ENCODE results near the gene TOMM34.

TOMM34 gene

GRCh38 chr20:44946271-44946852 lies 13.8 kb downstream of the TOMM34 start:
- Mint-ChIP-seq H3K4me3 (no peak overlapping the region), H3K36me3 (ENCODE audit: low read depth) (peaks cover 67% of the 10 kb centered on the region), H3K27ac (no peak overlapping the region), H3K9me3 (no peaks in the 10 kb centered on the region), H3K4me1 (peaks cover 23% of the 10 kb centered on the region), H3K27me3 (ENCODE audit: low read depth, poor library complexity) (no peaks in the 10 kb centered on the region)
- DNase-seq: no peak
- TF ChIP-seq, protein P1, sequence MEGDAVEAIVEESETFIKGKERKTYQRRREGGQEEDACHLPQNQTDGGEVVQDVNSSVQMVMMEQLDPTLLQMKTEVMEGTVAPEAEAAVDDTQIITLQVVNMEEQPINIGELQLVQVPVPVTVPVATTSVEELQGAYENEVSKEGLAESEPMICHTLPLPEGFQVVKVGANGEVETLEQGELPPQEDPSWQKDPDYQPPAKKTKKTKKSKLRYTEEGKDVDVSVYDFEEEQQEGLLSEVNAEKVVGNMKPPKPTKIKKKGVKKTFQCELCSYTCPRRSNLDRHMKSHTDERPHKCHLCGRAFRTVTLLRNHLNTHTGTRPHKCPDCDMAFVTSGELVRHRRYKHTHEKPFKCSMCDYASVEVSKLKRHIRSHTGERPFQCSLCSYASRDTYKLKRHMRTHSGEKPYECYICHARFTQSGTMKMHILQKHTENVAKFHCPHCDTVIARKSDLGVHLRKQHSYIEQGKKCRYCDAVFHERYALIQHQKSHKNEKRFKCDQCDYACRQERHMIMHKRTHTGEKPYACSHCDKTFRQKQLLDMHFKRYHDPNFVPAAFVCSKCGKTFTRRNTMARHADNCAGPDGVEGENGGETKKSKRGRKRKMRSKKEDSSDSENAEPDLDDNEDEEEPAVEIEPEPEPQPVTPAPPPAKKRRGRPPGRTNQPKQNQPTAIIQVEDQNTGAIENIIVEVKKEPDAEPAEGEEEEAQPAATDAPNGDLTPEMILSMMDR (IDR thresholded peaks at IDR 0.05): no peak

DNA sequence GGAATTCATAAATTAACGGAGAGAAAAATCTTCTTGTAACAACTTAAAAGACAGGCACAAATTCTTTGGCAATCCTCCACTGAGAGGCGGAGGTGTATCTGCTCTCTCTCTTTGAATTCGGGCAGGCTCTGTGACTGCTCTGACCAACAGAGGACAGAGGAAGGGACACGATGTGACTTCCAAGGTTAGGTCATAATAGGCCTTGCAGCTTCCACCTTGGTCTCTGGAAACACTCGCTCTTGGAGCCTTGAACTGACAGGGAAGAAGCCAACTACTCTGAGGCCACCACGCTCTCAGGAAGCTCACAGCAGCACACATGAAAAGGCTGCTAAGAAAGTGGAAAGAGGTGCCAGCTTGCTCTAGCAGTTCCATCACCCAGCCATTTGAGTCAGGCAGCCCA lies 14.9 kb downstream of the TOMM34 start:
- no peaks in the 10 kb centered on the region for H3K9me3 Mint-ChIP-seq
- no peak overlapping the region for H3K27ac Mint-ChIP-seq
- TF ChIP-seq, protein P1 (IDR thresholded peaks at IDR 0.05): no peak
- H3K27me3 Mint-ChIP-seq (ENCODE audit: low read depth, poor library complexity): no peaks in the 10 kb centered on the region
- peaks cover 64% of the 10 kb centered on the region for H3K36me3 Mint-ChIP-seq (ENCODE audit: low read depth)
- no peak for DNase-seq
- H3K4me3 Mint-ChIP-seq: no peak overlapping the region
- peaks cover 23% of the 10 kb centered on the region for H3K4me1 Mint-ChIP-seq

- H3K4me3 Mint-ChIP-seq: no peak overlapping the region
- peaks cover 59% of the 10 kb centered on the region for H3K36me3 Mint-ChIP-seq (ENCODE audit: low read depth)
- no peak for DNase-seq
- TF ChIP-seq, protein P1 (IDR thresholded peaks at IDR 0.05): no peak
- peaks cover 23% of the 10 kb centered on the region for H3K4me1 Mint-ChIP-seq
- H3K27me3 Mint-ChIP-seq (ENCODE audit: low read depth, poor library complexity): no peaks in the 10 kb centered on the region
- H3K27ac Mint-ChIP-seq: peak overlapping the region; percentile 97
- H3K9me3 Mint-ChIP-seq: no peaks in the 10 kb centered on the region
These were observed 16.4 kb downstream of the TOMM34 start for GRCh38 chr20:44943828-44944227.

GRCh38 chr20:44942264-44942973 lies 17.8 kb downstream of the TOMM34 start:
- Mint-ChIP-seq H3K4me1 (peaks cover 23% of the 10 kb centered on the region), H3K27ac (peak overlapping the region; percentile 97), H3K9me3 (no peaks in the 10 kb centered on the region), H3K4me3 (peak overlapping the region; percentile 28), H3K36me3 (ENCODE audit: low read depth) (peaks cover 51% of the 10 kb centered on the region), H3K27me3 (ENCODE audit: low read depth, poor library complexity) (no peaks in the 10 kb centered on the region)
- TF ChIP-seq, protein P1 (IDR thresholded peaks at IDR 0.05): no peak
- DNase-seq: no peak

- Mint-ChIP-seq H3K4me1 (peaks cover 23% of the 10 kb centered on the region), H3K9me3 (no peaks in the 10 kb centered on the region), H3K27me3 (ENCODE audit: low read depth, poor library complexity) (no peaks in the 10 kb centered on the region), H3K4me3 (no peak overlapping the region), H3K36me3 (ENCODE audit: low read depth) (peaks cover 42% of the 10 kb centered on the region), H3K27ac (peak overlapping the region; percentile 93)
- DNase-seq: no peak
- TF ChIP-seq, protein P1 (IDR thresholded peaks at IDR 0.05): no peak
These were observed 19.0 kb downstream of the TOMM34 start for GRCh38 chr20:44941120-44941691.

Measured in nephron progenitor cell (in vitro differentiated cells).